Measurements from ENCODE around the gene SMR3A. TPM values are rescaled to one million over a fixed set of nuclear protein-coding genes. Genes with fewer than 3 reads are reported as not detected.

The SMR3A gene
- total and polyA plus RNA-seq, 2 of the 13 experiments (the other 11 are each of a cell fraction or from before 2014, with no cell fraction given) = not detected

DNA sequence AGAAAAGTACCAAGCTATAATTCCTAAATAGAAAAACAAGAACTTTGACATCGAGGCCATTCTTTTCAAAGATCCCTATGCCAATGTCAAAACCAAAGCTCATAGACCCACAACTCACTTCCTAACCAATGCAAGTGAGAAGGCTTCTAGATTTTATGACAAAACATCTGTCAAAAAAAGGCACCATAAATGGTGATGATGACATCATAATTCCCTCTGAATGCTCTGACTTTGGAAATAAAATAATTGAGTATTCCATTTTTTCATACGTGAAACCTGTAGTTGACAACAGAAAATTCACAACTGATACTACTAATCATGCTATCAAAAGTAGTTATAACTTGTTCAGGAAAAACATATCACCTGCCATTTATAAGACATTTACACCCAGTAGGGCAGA, 34.5 kb upstream of the SMR3A start:
- POLR2A ChIA-PET = no interaction called here
- TF ChIP-seq ZNF652 (CRISPR knock-in tag; IDR thresholded peaks at IDR 0.05; ENCODE audit: borderline replicate concordance, low read depth) (no peak), ATF7 (IDR thresholded peaks at IDR 0.05) (peak; percentile 92), ATF7 (CRISPR knock-in tag; IDR thresholded peaks at IDR 0.05) (no peak), ELF1 (CRISPR knock-in tag; IDR thresholded peaks at IDR 0.05) (no peak), CREB1 (IDR thresholded peaks at IDR 0.05) (peak; percentile 71), CREB1 (CRISPR knock-in tag; IDR thresholded peaks at IDR 0.05) (no peak), NFKB2 (CRISPR knock-in tag; IDR thresholded peaks at IDR 0.05; ENCODE audit: borderline replicate concordance) (no peak), ZKSCAN1 (IDR thresholded peaks at IDR 0.05; ENCODE audit: low read length) (no peak)
- intact Hi-C loops (cut with micrococcal nuclease; ENCODE audit: unreplicated experiment) = no loop called here
- CTCF ChIA-PET (ENCODE audit: low intra/inter-chr PET ratio, low total read pairs) = no interaction called here
- no TSS peak for BruUV-seq (replicated peaks)
- H3K4me3 ChIP-seq (replicated peaks in 1 of 3; ENCODE audit: insufficient read depth in 1 of 3, low read depth in 2 of 3, low read length in 3 of 3) = no peak overlapping the region
- H3K9ac ChIP-seq (ENCODE audit: insufficient read depth, low read depth, low read length) = no peak overlapping the region
- no peak for ATAC-seq
- H4K20me1 ChIP-seq (ENCODE audit: insufficient read depth, low read length) = no peaks in the 10 kb centered on the region
- FAIRE-seq = no peak
- H3K4me1 ChIP-seq (ENCODE audit: insufficient read depth, low read length) = no peaks in the 10 kb centered on the region
- no peak overlapping the region for H3K4me2 ChIP-seq (ENCODE audit: low read depth, low read length)
- no peaks in the 10 kb centered on the region for H3K27me3 ChIP-seq (ENCODE audit: control insufficient read depth in 1 of 2, insufficient read depth in 2 of 2, low read length in 2 of 2)
- H3K27ac ChIP-seq (ENCODE audit: extremely low read length, insufficient read depth, low read length) = no peak overlapping the region
- H3K79me2 ChIP-seq (ENCODE audit: insufficient read depth, low read length) = no peaks in the 10 kb centered on the region
- H2AFZ ChIP-seq (ENCODE audit: low read length) = no peak overlapping the region
- in situ Hi-C loops (cut with HindIII; ENCODE audit: extremely low pct_ligation_motif_present, low pct_unique_long_range_greater_than_20kb) = no loop called here
- no peaks in the 10 kb centered on the region for H3K9me3 ChIP-seq (ENCODE audit: low read length)
- no peak for DNase-seq (ENCODE audit: low spot score)
- WGBS (ENCODE audit: low lambda C conversion rate) = 5% methylated on average over 2 of the region's 2 CpGs
- H3K36me3 ChIP-seq (replicated peaks in 1 of 2; ENCODE audit: control insufficient read depth in 1 of 2, insufficient read depth in 2 of 2, low read length in 2 of 2) = no peaks in the 10 kb centered on the region

DNA sequence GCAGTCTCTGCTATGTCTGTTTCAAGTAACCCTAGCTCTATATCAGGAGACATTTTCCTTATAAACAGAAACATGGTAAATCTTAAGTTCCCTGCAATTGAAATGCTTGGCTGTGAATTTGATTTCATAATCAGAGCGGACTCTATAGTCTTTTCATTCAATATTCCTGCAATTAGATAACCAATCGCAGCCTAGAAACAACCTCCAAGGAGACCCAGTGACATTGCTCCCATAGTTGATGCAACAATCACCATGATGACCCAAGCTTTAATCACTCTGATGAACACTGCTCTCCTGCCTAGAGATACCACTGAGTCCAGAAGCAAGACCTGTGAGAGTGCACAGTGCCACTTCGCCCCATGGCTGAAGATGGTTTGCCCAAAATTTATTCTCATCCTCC, 25.9 kb upstream of the SMR3A start, which contains the start of gene CABS1:
Gene CABS1 (plus strand): TSS at position 301 of the 400 bp plus-strand sequence. CDS start 59 bp downstream, at position 360.
- H3K4me1 ChIP-seq (ENCODE audit: insufficient read depth, low read length) = no peaks in the 10 kb centered on the region
- TF ChIP-seq RFX5 (IDR thresholded peaks at IDR 0.05; ENCODE audit: low read depth, low read length) (no peak), HNRNPUL1 (IDR thresholded peaks at IDR 0.05; ENCODE audit: low read depth, low read length) (no peak), ZNF143 (CRISPR knock-in tag; IDR thresholded peaks at IDR 0.05) (no peak), ZNF224 (CRISPR knock-in tag; IDR thresholded peaks at IDR 0.05) (no peak), CEBPG (CRISPR knock-in tag; IDR thresholded peaks at IDR 0.05) (no peak), MYNN (CRISPR knock-in tag; IDR thresholded peaks at IDR 0.05; ENCODE audit: low read depth) (no peak), JUNB (CRISPR knock-in tag; IDR thresholded peaks at IDR 0.05; ENCODE audit: borderline replicate concordance) (no peak), ZFX (CRISPR knock-in tag; IDR thresholded peaks at IDR 0.05; ENCODE audit: low read depth) (no peak), KMT2B (CRISPR knock-in tag; IDR thresholded peaks at IDR 0.05) (no peak), ZNF256 (CRISPR knock-in tag; conservative IDR thresholded peaks at IDR 0.05) (no peak)
- TF ChIP-seq, protein P1, sequence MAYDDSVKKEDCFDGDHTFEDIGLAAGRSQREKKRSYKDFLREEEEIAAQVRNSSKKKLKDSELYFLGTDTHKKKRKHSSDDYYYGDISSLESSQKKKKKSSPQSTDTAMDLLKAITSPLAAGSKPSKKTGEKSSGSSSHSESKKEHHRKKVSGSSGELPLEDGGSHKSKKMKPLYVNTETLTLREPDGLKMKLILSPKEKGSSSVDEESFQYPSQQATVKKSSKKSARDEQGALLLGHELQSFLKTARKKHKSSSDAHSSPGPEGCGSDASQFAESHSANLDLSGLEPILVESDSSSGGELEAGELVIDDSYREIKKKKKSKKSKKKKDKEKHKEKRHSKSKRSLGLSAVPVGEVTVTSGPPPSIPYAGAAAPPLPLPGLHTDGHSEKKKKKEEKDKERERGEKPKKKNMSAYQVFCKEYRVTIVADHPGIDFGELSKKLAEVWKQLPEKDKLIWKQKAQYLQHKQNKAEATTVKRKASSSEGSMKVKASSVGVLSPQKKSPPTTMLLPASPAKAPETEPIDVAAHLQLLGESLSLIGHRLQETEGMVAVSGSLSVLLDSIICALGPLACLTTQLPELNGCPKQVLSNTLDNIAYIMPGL (CRISPR knock-in tag; IDR thresholded peaks at IDR 0.05; ENCODE audit: borderline replicate concordance in 1 of 2, low read depth in 1 of 2) = no peak
- no peak within 1 kb of the TSS for H3K9ac ChIP-seq (ENCODE audit: insufficient read depth, low read depth, low read length)
- no peaks in the 10 kb centered on the region for H4K20me1 ChIP-seq (ENCODE audit: insufficient read depth, low read length)
- intact Hi-C loops (cut with micrococcal nuclease; ENCODE audit: unreplicated experiment) = no loop called here
- H3K27me3 ChIP-seq (ENCODE audit: control insufficient read depth in 1 of 2, insufficient read depth in 2 of 2, low read length in 2 of 2) = no peaks in the 10 kb centered on the region
- no peak within 1 kb of the TSS for H3K4me3 ChIP-seq (replicated peaks in 1 of 3; ENCODE audit: insufficient read depth in 1 of 3, low read depth in 2 of 3, low read length in 3 of 3)
- 47% methylated on average over 3 of the region's 3 CpGs for WGBS (ENCODE audit: low lambda C conversion rate)
- no peak for DNase-seq (ENCODE audit: low spot score)
- H3K4me2 ChIP-seq (ENCODE audit: low read depth, low read length) = no peak within 1 kb of the TSS
- ChIA-PET POLR2A (no interaction called here), CTCF (ENCODE audit: low intra/inter-chr PET ratio, low total read pairs) (no interaction called here)
- FAIRE-seq = no peak
- H3K27ac ChIP-seq (ENCODE audit: extremely low read length, insufficient read depth, low read length) = no peak within 1 kb of the TSS
- no peak within 1 kb of the TSS for H2AFZ ChIP-seq (ENCODE audit: low read length)
- H3K9me3 ChIP-seq (ENCODE audit: low read length) = no peaks in the 10 kb centered on the region
- BruUV-seq (replicated peaks) = no TSS peak
- ATAC-seq = no peak
- no peaks in the 10 kb centered on the region for H3K36me3 ChIP-seq (replicated peaks in 1 of 2; ENCODE audit: control insufficient read depth in 1 of 2, insufficient read depth in 2 of 2, low read length in 2 of 2)
- H3K79me2 ChIP-seq (ENCODE audit: insufficient read depth, low read length) = no peaks in the 10 kb centered on the region
- in situ Hi-C loops (cut with HindIII; ENCODE audit: extremely low pct_ligation_motif_present, low pct_unique_long_range_greater_than_20kb) = no loop called here
